HL-60 (cell line): Measurements from ENCODE around the gene COBLL1.

Source experiments
- DNase-seq, 2 experiments: peaks; one replicate each; pipeline ENCODE4 v3.0.0-alpha.2; 2010 to 2020; ENCODE audit warnings: low read depth in 1 of 2, low spot score in 1 of 2
- H3K27ac ChIP-seq: fragments of 250-450 bp; sonication (Bioruptor Pico); replicated peaks from 2 replicates; pipeline ENCODE4 v1.5.1; 2020; ENCODE audit warnings: mild to moderate bottlenecking, moderate library complexity
- H3K27me3 ChIP-seq: fragments of 250-450 bp; sonication (Bioruptor Pico); 2 replicates; pipeline ENCODE4 v1.5.1; 2021; ENCODE audit warnings: mild to moderate bottlenecking, moderate library complexity; ENCODE audit not compliant: insufficient read depth, poor library complexity, severe bottlenecking
- H3K4me3 ChIP-seq: replicated peaks from 2 replicates; pipeline ENCODE4 v1.5.1; 2011; ENCODE audit warnings: mild to moderate bottlenecking, control low read depth, low read length; ENCODE audit not compliant: insufficient read depth
- GABPA ChIP-seq: IDR thresholded peaks from 2 replicates; pipeline ENCODE4 v1.6.1; 2012; ENCODE audit warnings: low read depth
- POLR2AphosphoS5 ChIP-seq: IDR thresholded peaks from 2 replicates; pipeline ENCODE4 v1.6.1; 2012; ENCODE audit warnings: low read depth
- SPI1 ChIP-seq: IDR thresholded peaks from 2 replicates; pipeline ENCODE4 v1.6.1; 2012; ENCODE audit warnings: low read depth, mild to moderate bottlenecking, borderline replicate concordance
- TF ChIP-seq, protein P1 (sequence below): IDR thresholded peaks from 2 replicates; pipeline ENCODE4 v1.6.1; 2012; ENCODE audit warnings: low read depth; ENCODE audit not compliant: insufficient replicate concordance
- TF ChIP-seq, protein P2 (sequence below): IDR thresholded peaks from one replicate; pipeline ENCODE4 v1.5.1; 2011; ENCODE audit warnings: low read length, control low read depth, inconsistent platforms; ENCODE audit not compliant: insufficient read depth

Gene COBLL1

DNA sequence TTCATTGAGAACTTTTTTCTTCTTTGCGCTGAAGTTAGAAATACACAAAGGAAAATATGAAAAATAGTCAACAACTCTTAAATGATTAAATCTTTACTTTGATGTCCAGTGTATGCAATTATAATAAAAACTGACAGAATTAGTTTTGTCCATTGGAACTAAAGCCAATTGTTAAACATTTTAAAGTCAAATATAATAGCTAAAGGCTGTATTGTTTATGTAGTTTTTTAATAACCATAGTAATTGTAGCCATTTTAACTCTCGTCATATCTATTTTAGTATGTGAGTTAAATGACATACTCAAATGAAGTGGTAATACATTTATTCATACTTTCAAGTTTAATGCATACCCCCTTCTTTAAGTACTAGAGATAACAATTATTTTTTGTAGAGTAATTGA, 4.7 kb upstream of the COBLL1 start:
- no peak overlapping the region for H3K27ac ChIP-seq
- H3K27me3 ChIP-seq = peaks cover 14% of the 10 kb centered on the region
- DNase-seq = no peak
- H3K4me3 ChIP-seq = no peak overlapping the region
- TF ChIP-seq SPI1 (no peak), POLR2AphosphoS5 (no peak), GABPA (no peak)
- TF ChIP-seq, protein P1, sequence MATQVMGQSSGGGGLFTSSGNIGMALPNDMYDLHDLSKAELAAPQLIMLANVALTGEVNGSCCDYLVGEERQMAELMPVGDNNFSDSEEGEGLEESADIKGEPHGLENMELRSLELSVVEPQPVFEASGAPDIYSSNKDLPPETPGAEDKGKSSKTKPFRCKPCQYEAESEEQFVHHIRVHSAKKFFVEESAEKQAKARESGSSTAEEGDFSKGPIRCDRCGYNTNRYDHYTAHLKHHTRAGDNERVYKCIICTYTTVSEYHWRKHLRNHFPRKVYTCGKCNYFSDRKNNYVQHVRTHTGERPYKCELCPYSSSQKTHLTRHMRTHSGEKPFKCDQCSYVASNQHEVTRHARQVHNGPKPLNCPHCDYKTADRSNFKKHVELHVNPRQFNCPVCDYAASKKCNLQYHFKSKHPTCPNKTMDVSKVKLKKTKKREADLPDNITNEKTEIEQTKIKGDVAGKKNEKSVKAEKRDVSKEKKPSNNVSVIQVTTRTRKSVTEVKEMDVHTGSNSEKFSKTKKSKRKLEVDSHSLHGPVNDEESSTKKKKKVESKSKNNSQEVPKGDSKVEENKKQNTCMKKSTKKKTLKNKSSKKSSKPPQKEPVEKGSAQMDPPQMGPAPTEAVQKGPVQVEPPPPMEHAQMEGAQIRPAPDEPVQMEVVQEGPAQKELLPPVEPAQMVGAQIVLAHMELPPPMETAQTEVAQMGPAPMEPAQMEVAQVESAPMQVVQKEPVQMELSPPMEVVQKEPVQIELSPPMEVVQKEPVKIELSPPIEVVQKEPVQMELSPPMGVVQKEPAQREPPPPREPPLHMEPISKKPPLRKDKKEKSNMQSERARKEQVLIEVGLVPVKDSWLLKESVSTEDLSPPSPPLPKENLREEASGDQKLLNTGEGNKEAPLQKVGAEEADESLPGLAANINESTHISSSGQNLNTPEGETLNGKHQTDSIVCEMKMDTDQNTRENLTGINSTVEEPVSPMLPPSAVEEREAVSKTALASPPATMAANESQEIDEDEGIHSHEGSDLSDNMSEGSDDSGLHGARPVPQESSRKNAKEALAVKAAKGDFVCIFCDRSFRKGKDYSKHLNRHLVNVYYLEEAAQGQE = no peak
- TF ChIP-seq, protein P2, sequence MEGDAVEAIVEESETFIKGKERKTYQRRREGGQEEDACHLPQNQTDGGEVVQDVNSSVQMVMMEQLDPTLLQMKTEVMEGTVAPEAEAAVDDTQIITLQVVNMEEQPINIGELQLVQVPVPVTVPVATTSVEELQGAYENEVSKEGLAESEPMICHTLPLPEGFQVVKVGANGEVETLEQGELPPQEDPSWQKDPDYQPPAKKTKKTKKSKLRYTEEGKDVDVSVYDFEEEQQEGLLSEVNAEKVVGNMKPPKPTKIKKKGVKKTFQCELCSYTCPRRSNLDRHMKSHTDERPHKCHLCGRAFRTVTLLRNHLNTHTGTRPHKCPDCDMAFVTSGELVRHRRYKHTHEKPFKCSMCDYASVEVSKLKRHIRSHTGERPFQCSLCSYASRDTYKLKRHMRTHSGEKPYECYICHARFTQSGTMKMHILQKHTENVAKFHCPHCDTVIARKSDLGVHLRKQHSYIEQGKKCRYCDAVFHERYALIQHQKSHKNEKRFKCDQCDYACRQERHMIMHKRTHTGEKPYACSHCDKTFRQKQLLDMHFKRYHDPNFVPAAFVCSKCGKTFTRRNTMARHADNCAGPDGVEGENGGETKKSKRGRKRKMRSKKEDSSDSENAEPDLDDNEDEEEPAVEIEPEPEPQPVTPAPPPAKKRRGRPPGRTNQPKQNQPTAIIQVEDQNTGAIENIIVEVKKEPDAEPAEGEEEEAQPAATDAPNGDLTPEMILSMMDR = no peak

DNA sequence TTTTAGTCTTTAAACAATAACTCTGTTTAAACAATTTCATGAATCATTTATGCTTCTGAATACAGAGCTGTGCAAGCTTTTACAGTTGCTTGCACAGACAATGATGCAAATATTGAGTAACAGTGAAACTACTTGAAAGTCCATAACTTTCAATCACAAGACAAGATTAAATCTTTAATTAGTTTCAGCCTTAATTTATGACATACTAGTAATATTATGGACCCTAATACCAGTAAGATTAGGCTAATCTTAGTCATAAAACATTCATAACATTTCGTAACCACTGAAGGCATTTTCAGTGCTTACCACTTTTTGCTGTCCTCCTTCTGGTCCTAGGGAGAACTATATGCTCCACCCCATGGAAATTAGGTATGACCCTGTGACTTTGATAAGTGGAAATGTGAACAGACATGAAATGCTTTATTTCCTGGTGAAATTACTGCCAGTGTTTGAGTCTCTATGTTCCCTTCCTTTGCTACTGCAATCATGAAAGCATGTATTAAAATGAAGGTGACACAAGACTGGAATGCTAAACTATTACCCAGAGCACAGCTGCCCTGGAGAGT, 1.8 kb upstream of the COBLL1 start:
- DNase-seq = no peak
- Histone ChIP-seq H3K27ac (no peak overlapping the region), H3K27me3 (peaks cover 26% of the 10 kb centered on the region), H3K4me3 (no peak overlapping the region)
- TF ChIP-seq, protein P2 = no peak
- TF ChIP-seq SPI1 (no peak), POLR2AphosphoS5 (no peak), GABPA (no peak)
- TF ChIP-seq, protein P1 = no peak

DNA sequence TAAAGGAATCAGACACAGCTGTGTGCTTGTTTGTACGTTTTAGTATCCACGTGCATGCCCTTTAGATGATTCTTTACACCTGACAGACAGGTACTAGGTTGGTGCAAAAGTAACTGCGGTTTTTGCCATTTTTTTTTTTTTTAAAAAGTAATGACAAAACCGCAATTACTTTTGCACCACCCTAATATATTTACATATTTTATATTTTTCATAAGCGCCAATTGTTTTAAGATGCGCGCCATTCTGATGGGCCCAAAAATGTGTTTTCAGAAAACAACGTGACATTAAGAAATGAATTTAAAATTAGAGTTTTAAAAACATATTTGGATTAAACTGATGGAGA, 972 bp upstream of the COBLL1 start:
- TF ChIP-seq, protein P2 = no peak
- TF ChIP-seq POLR2AphosphoS5 = no peak
- TF ChIP-seq, protein P1 = no peak
- no peak for TF ChIP-seq GABPA
- no peak for TF ChIP-seq SPI1
- Histone ChIP-seq H3K27me3 (peaks cover 26% of the 10 kb centered on the region), H3K27ac (no peak overlapping the region), H3K4me3 (no peak overlapping the region)
- no peak for DNase-seq
